Right lobe of liver (tissue), 4 donors: ENCODE results near the gene APH1B.

ENCODE experiments used
- POLR2A ChIP-seq: fragments of 450-650 bp; IDR thresholded peaks from one replicate; pipeline ENCODE4 v1.6.1; 2017; ENCODE audit warnings: antibody characterized with exemption, mild to moderate bottlenecking
- TF ChIP-seq, protein P1 (sequence below), 4 donors: fragments of 200-600 bp in 3 of 4; fragments of 450-650 bp in 1 of 4; IDR thresholded peaks; one replicate each; pipeline versions ENCODE4 v1.5.1 to v1.8.0; 2016 to 2022; ENCODE audit warnings: antibody characterized with exemption in 4 of 4, mild to moderate bottlenecking in 2 of 4
- donor health status: DM: no; HTN: no; CAD: no.
- donor health status: DM: no; HTN: no; CAD: no.
- donor health status: DM: no; HTN: yes; CAD: no.

DNA sequence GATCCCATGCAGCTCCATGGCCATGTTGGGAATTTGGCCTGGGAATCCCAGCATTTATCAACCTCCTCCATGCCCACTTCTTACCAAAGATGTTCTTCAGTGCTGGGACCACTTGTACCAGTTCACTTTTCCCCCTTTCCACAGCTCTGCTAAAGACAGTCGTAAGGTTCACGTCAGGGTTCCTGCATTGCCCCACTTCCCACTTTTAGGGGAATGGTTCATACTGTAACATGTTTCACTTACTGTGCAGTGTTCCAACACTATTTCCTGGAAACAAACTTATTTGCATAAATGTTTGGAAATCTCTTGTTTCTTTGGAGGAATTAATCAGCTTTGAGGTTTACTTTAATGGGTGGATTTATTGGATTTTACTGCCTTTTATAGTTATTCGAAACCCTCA, 17.0 kb downstream of the APH1B start:
- TF ChIP-seq, protein P1, sequence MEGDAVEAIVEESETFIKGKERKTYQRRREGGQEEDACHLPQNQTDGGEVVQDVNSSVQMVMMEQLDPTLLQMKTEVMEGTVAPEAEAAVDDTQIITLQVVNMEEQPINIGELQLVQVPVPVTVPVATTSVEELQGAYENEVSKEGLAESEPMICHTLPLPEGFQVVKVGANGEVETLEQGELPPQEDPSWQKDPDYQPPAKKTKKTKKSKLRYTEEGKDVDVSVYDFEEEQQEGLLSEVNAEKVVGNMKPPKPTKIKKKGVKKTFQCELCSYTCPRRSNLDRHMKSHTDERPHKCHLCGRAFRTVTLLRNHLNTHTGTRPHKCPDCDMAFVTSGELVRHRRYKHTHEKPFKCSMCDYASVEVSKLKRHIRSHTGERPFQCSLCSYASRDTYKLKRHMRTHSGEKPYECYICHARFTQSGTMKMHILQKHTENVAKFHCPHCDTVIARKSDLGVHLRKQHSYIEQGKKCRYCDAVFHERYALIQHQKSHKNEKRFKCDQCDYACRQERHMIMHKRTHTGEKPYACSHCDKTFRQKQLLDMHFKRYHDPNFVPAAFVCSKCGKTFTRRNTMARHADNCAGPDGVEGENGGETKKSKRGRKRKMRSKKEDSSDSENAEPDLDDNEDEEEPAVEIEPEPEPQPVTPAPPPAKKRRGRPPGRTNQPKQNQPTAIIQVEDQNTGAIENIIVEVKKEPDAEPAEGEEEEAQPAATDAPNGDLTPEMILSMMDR (IDR thresholded peaks at IDR 0.05) = no peak
- no peak for TF ChIP-seq POLR2A
